Measurements from ENCODE around the gene COMMD1.

DNA sequence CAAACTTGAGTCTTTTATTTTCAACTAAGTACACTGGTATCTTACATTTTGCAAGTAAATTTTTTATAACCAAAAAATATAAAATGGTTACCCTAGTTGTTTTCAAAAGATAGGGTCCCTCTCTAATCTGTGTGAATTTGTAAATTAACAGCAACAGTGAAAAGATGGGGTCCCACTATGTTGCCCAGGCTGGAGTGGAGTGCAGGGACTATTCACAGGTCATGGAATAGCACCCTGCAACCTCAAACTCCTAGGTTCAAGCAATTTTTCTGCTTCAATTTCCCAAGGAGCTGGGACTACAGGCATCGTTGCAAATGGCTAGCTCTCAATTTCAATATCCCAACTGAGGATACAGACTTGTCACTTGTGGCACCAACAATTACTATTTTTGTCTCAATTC, 29.1 kb upstream of the COMMD1 start:
- TF ChIP-seq, protein P1, sequence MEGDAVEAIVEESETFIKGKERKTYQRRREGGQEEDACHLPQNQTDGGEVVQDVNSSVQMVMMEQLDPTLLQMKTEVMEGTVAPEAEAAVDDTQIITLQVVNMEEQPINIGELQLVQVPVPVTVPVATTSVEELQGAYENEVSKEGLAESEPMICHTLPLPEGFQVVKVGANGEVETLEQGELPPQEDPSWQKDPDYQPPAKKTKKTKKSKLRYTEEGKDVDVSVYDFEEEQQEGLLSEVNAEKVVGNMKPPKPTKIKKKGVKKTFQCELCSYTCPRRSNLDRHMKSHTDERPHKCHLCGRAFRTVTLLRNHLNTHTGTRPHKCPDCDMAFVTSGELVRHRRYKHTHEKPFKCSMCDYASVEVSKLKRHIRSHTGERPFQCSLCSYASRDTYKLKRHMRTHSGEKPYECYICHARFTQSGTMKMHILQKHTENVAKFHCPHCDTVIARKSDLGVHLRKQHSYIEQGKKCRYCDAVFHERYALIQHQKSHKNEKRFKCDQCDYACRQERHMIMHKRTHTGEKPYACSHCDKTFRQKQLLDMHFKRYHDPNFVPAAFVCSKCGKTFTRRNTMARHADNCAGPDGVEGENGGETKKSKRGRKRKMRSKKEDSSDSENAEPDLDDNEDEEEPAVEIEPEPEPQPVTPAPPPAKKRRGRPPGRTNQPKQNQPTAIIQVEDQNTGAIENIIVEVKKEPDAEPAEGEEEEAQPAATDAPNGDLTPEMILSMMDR (IDR thresholded peaks at IDR 0.05; ENCODE audit: low read depth, low read length, poor library complexity, severe bottlenecking) = no peak
- TF ChIP-seq EZH2phosphoT487 (IDR thresholded peaks at IDR 0.05; ENCODE audit: borderline replicate concordance, low read length) = no peak

All from DOHH2 (cell line).